GM12873 (cell line): ENCODE data around the gene URGCP.

Experiments
- CTCF ChIP-seq: IDR thresholded peaks from 2 replicates; pipeline ENCODE4 v1.5.1; 2012; ENCODE audit warnings: low read depth, mild to moderate bottlenecking, moderate library complexity, low read length, control low read depth; ENCODE audit not compliant: insufficient read depth; ENCODE audit errors: missing control alignments

URGCP gene, protein sequence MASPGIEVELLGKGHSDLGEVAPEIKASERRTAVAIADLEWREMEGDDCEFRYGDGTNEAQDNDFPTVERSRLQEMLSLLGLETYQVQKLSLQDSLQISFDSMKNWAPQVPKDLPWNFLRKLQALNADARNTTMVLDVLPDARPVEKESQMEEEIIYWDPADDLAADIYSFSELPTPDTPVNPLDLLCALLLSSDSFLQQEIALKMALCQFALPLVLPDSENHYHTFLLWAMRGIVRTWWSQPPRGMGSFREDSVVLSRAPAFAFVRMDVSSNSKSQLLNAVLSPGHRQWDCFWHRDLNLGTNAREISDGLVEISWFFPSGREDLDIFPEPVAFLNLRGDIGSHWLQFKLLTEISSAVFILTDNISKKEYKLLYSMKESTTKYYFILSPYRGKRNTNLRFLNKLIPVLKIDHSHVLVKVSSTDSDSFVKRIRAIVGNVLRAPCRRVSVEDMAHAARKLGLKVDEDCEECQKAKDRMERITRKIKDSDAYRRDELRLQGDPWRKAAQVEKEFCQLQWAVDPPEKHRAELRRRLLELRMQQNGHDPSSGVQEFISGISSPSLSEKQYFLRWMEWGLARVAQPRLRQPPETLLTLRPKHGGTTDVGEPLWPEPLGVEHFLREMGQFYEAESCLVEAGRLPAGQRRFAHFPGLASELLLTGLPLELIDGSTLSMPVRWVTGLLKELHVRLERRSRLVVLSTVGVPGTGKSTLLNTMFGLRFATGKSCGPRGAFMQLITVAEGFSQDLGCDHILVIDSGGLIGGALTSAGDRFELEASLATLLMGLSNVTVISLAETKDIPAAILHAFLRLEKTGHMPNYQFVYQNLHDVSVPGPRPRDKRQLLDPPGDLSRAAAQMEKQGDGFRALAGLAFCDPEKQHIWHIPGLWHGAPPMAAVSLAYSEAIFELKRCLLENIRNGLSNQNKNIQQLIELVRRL

DNA sequence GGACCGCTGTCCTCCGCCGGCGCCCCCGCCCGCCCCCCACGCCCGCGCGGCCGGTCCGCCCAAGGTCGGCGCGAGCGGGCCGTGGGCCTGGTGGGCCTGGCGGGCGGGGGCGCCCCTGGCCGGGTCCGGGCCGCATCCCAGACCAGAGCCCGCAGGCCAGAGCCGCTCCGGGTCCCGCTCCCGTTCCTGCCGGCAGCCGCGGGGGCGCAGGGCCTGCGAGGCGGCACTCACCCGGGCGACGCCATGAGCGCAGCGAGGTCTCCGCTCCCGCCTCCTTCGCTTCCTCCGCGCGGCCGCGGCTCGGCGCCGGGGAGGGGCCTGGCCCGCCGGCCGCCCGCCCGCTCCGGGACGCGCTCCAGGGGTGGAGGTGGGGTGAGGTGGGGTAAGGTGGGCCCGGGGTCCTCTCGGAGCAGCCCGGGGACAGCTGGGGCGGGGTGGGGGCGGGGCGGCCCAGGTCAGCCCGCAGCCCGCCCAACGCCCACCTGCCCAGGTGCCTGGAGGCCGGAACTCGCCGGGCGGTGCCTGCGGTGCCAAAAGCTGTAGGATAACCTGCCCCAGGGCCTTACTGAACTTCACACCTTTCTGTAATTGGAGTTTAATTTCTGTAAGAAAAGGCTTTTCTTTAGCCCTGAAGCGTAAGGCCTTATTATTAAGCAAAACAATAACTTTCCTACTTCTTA, at the start of gene URGCP:
Gene URGCP, minus strand, starts transcription at position 266 of the 680 bp plus-strand sequence. Its CDS starts 21 bp downstream, at position 245.
- no peak for TF ChIP-seq CTCF

DNA sequence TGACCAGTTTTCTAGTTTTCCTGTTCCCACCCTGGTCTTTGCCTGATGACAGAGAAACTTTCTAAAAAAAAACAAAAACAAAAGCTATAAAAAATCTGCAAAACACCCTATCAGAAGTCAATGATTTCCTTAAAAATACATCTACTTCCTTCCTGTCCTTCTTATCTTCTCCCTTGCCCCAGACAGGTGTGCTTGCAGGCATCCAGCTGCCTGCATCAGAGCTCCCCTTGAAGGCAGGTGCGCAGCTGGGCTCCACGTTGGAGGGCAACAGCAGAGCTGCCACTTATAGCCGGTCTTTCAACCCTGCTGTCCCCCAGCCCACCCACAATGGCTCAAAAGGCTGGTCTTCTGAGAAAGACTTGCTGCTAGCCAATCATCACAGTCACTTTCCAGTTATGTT, 49.6 kb upstream of the URGCP start:
- TF ChIP-seq CTCF: no peak

DNA sequence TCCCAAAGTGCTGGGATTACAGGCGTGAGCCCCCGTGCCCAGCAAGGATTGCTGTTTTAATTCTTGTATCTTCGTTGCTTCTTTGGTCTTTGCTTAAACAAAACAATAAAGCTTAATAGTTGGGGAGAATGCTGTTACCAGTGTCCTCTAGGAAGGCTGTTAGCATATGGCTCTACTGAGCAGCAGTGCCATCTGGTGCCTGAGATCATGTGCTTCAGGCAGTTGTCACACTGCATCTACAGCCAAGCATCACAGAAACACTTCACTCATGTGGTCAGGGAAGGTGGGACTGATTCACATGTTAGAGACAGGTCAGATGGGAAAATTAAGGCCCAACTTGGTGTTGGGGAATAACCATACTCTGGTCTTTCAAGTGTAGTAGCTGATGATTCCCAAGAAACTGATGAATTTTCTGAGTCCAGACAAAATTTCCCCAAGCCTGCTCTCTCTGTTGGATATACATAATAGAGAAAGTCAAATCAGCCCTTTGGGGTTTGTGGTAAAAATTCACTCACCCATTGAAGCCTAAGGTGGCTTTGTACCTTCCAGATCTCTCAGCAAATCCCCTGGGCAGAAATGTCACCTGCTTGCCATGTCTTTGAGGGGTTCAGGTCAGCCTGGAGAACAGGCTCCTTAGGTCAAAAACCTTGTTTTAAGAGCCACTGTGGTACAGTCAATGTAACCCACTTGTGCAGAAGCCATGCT, 48.3 kb upstream of the URGCP start:
- TF ChIP-seq CTCF: peak; percentile 66

GRCh38 chr7:43953071-43953470, 46.7 kb upstream of the URGCP start:
- no peak for TF ChIP-seq CTCF

- TF ChIP-seq CTCF: no peak
Observed at GRCh38 chr7:43952028-43952427, 45.6 kb upstream of the URGCP start.

DNA sequence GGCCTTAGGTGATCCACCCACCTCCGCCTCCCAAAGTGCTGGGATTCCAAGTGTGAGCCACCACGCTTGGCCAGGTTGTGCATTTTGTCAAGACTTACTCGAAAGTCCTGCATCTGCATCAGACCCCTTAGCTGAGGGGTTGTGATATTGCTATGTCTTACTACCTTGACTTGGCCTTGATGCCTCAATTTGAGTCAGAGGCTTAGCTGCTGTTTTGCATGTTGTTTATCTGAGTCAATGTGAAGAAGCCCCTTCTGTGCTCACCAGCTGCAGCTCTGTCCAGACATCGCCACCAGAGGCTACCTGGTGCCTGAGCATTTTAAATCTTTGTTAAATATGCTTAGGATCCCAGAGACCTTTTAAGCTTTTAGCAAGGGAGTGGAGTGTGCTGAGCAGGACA, 37.9 kb upstream of the URGCP start:
- TF ChIP-seq CTCF: peak; percentile 3
